ENCODE results near the gene CETP.

- no peak for TF ChIP-seq CTCF (IDR thresholded peaks at IDR 0.05)
- TF ChIP-seq POLR2A (IDR thresholded peaks at IDR 0.05; ENCODE audit: low read depth), result no peak
Measured at GRCh38 chr16:57029161-57030160, 67.7 kb downstream of the CETP start.
